HFF-Myc (cell line): Measurements from ENCODE around the gene ZNF333.

Experiments
- DNase-seq: peaks from one replicate; pipeline ENCODE4 v3.0.0-alpha.2; 2011; ENCODE audit warnings: low read depth; ENCODE audit errors: extremely low read depth
- H3K4me3 ChIP-seq: replicated peaks from 2 replicates; pipeline ENCODE4 v1.5.1; 2011; ENCODE audit warnings: low read depth, mild to moderate bottlenecking, control low read depth, low read length
- CTCF ChIP-seq: IDR thresholded peaks from 2 replicates; pipeline ENCODE4 v1.5.1; 2012; ENCODE audit warnings: mild to moderate bottlenecking, low read depth, low read length, control low read depth; ENCODE audit errors: missing control alignments

Gene ZNF333

GRCh38 chr19:14715841-14716240 lies 26.0 kb downstream of the ZNF333 start:
- DNase-seq = no peak
- H3K4me3 ChIP-seq = no peak overlapping the region
- no peak for TF ChIP-seq CTCF

DNA sequence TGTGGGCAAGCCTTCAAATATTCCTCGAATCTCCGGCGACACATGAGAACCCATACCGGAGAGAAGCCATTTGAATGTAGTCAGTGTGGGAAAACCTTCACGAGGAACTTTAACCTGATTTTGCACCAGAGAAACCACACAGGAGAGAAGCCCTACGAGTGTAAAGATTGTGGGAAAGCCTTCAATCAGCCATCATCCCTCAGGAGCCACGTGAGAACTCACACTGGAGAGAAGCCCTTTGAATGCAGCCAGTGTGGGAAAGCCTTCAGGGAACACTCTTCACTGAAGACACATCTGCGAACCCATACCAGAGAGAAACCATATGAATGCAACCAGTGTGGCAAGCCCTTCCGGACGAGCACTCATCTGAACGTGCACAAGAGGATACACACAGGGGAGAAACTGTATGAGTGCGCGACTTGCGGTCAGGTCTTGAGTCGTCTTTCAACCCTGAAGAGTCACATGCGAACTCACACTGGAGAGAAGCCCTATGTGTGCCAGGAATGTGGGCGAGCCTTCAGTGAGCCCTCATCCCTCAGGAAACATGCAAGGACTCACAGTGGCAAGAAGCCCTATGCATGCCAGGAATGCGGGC lies 28.8 kb downstream of the ZNF333 start:
- no peak overlapping the region for H3K4me3 ChIP-seq
- no peak for DNase-seq
- TF ChIP-seq CTCF = no peak

DNA sequence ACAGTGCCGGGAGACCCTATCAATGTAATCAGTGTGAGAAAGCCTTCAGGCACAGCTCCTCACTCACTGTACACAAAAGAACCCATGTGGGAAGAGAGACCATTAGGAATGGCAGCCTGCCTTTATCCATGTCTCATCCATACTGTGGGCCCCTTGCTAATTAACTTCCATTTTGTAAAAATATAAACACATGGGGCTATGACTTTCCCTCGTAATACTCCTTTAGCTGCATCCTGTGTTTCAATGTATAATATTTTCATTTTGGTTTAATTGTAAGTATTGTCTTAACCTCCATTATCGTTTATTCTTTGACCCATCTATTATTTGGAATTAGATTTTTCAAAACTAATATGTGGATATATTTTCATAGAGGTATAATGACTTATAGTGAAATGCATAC lies 29.3 kb downstream of the ZNF333 start:
- DNase-seq = no peak
- no peak for TF ChIP-seq CTCF
- H3K4me3 ChIP-seq = no peak overlapping the region

DNA sequence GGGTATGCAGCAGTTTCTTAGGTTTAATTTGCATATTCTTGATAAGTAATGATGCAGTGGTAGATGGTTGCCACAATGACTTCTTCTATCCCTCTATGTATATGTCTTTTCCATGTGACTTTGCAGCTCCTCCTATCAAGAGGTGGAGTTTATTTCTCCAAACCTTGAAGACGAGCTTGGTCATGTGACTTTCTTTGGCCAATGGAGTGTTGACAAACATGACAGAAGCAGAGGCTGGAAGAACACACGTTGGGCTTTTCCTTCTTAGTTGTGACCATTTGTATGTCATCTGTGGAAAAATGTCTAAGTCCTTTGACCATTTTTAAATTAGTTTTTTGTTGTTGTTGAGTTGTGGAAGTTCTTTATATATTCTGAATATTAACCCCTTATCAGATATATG lies 32.3 kb downstream of the ZNF333 start:
- TF ChIP-seq CTCF = no peak
- no peak for DNase-seq
- no peak overlapping the region for H3K4me3 ChIP-seq

- no peak for DNase-seq
- no peak for TF ChIP-seq CTCF
- no peak overlapping the region for H3K4me3 ChIP-seq
Observed at GRCh38 chr19:14728595-14728994, 38.7 kb downstream of the ZNF333 start.

GRCh38 chr19:14731200-14731599 lies 41.4 kb downstream of the ZNF333 start:
- no peak for DNase-seq

More at GRCh38 chr19:14731200-14731599, 41.4 kb downstream of the ZNF333 start:
- no peak for TF ChIP-seq CTCF
- H3K4me3 ChIP-seq = no peak overlapping the region
